ENCODE measurements around the gene MEF2D.

The MEF2D gene

GRCh38 chr1:156467385-156467784 lies 33.2 kb downstream of the MEF2D start:
- DNase-seq: no peak

GRCh38 chr1:156465747-156466365 lies 34.7 kb downstream of the MEF2D start:
- peak; percentile 31 for DNase-seq

- no peak for DNase-seq
These were observed 35.6 kb downstream of the MEF2D start for GRCh38 chr1:156464825-156465452.

GRCh38 chr1:156464335-156464734 lies 36.2 kb downstream of the MEF2D start:
- peak; percentile 42 for DNase-seq

GRCh38 chr1:156463874-156464273 lies 36.7 kb downstream of the MEF2D start:
- DNase-seq: no peak

GRCh38 chr1:156462954-156463795 lies 37.4 kb downstream of the MEF2D start:
- DNase-seq: no peak

- no peak for DNase-seq
These were observed 38.6 kb downstream of the MEF2D start for GRCh38 chr1:156461781-156462647.

GRCh38 chr1:156461109-156461508 lies 39.5 kb downstream of the MEF2D start:
- no peak for DNase-seq

GRCh38 chr1:156460525-156460924 lies 40.0 kb downstream of the MEF2D start:
- peak; percentile 96 for DNase-seq

- DNase-seq: no peak
These were observed 42.4 kb downstream of the MEF2D start for GRCh38 chr1:156458181-156458503.

GRCh38 chr1:156456625-156457465 lies 43.7 kb downstream of the MEF2D start:
- peak; percentile 99 for DNase-seq

- no peak for DNase-seq
These were observed 45.2 kb downstream of the MEF2D start for GRCh38 chr1:156455362-156455761.

GRCh38 chr1:156452907-156453306 lies 47.7 kb downstream of the MEF2D start:
- peak; percentile 49 for DNase-seq

- DNase-seq: no peak
These were observed 48.9 kb downstream of the MEF2D start for GRCh38 chr1:156451505-156452160.

GRCh38 chr1:156448134-156448967 lies 52.2 kb downstream of the MEF2D start:
- no peak for DNase-seq

GRCh38 chr1:156445789-156446263 lies 54.7 kb downstream of the MEF2D start:
- peak; percentile 86 for DNase-seq

- DNase-seq: peak; percentile 63
These were observed 56.1 kb downstream of the MEF2D start for GRCh38 chr1:156444407-156445001.

- DNase-seq: no peak
These were observed 57.3 kb downstream of the MEF2D start for GRCh38 chr1:156443286-156443685.

GRCh38 chr1:156440654-156441437 lies 59.7 kb downstream of the MEF2D start:
- no peak for DNase-seq
